ENCODE results near the gene ITGB5. TPM values are rescaled to one million over a fixed set of nuclear protein-coding genes. Genes with fewer than 3 reads are reported as not detected.

ITGB5 gene
- total RNA-seq, 1 experiment from 2014 or later: 225 TPM

- H3K27ac Mint-ChIP-seq (ENCODE audit: unreplicated experiment): no peak overlapping the region
- intact Hi-C loops (cut with micrococcal nuclease; ENCODE audit: unreplicated experiment): no loop called here
- H3K4me3 Mint-ChIP-seq (ENCODE audit: low read depth, unreplicated experiment): no peak overlapping the region
- no TSS peak for BruUV-seq (replicated peaks)
- no peaks in the 10 kb centered on the region for H3K27me3 Mint-ChIP-seq (ENCODE audit: unreplicated experiment)
- H3K36me3 Mint-ChIP-seq (ENCODE audit: insufficient read depth, unreplicated experiment): peaks cover 32% of the 10 kb centered on the region
- no peaks in the 10 kb centered on the region for H3K9me3 Mint-ChIP-seq (ENCODE audit: low read depth, unreplicated experiment)
- CTCF ChIA-PET: no interaction called here
- no peak for DNase-seq
- no peak for TF ChIP-seq CTCF (IDR thresholded peaks at IDR 0.05; ENCODE audit: unreplicated experiment)
- H3K4me1 Mint-ChIP-seq (ENCODE audit: low read depth, unreplicated experiment): no peaks in the 10 kb centered on the region
These were observed 119.9 kb downstream of the ITGB5 start for GRCh38 chr3:124767264-124767663.

- Mint-ChIP-seq H3K27ac (ENCODE audit: unreplicated experiment) (no peak overlapping the region), H3K9me3 (ENCODE audit: low read depth, unreplicated experiment) (no peaks in the 10 kb centered on the region), H3K27me3 (ENCODE audit: unreplicated experiment) (no peaks in the 10 kb centered on the region), H3K4me3 (ENCODE audit: low read depth, unreplicated experiment) (no peak overlapping the region), H3K4me1 (ENCODE audit: low read depth, unreplicated experiment) (peaks cover 7% of the 10 kb centered on the region), H3K36me3 (ENCODE audit: insufficient read depth, unreplicated experiment) (peaks cover 32% of the 10 kb centered on the region)
- BruUV-seq (replicated peaks): no TSS peak
- no peak for TF ChIP-seq CTCF (IDR thresholded peaks at IDR 0.05; ENCODE audit: unreplicated experiment)
- DNase-seq: no peak
- intact Hi-C loops (cut with micrococcal nuclease; ENCODE audit: unreplicated experiment): no loop called here
- CTCF ChIA-PET: interaction anchor here (0.7 kb wide), 2 partner anchors 13 to 15 kb away, joined by 3 to 6 read pairs; no protein-coding TSS in a partner anchor
These were observed 120.8 kb downstream of the ITGB5 start for GRCh38 chr3:124766113-124767095.

- Mint-ChIP-seq H3K27me3 (ENCODE audit: unreplicated experiment) (no peaks in the 10 kb centered on the region), H3K27ac (ENCODE audit: unreplicated experiment) (no peak overlapping the region), H3K4me3 (ENCODE audit: low read depth, unreplicated experiment) (no peak overlapping the region), H3K36me3 (ENCODE audit: insufficient read depth, unreplicated experiment) (peaks cover 41% of the 10 kb centered on the region), H3K4me1 (ENCODE audit: low read depth, unreplicated experiment) (peaks cover 10% of the 10 kb centered on the region), H3K9me3 (ENCODE audit: low read depth, unreplicated experiment) (no peaks in the 10 kb centered on the region)
- intact Hi-C loops (cut with micrococcal nuclease; ENCODE audit: unreplicated experiment): no loop called here
- CTCF ChIA-PET: no interaction called here
- no peak for TF ChIP-seq CTCF (IDR thresholded peaks at IDR 0.05; ENCODE audit: unreplicated experiment)
- no TSS peak for BruUV-seq (replicated peaks)
- no peak for DNase-seq
These were observed 121.8 kb downstream of the ITGB5 start for GRCh38 chr3:124765197-124765840.

- CTCF ChIA-PET: no interaction called here
- peaks cover 10% of the 10 kb centered on the region for H3K4me1 Mint-ChIP-seq (ENCODE audit: low read depth, unreplicated experiment)
- intact Hi-C loops (cut with micrococcal nuclease; ENCODE audit: unreplicated experiment): no loop called here
These were observed 122.4 kb downstream of the ITGB5 start for GRCh38 chr3:124764746-124765145.

More at GRCh38 chr3:124764746-124765145, 122.4 kb downstream of the ITGB5 start:
- no TSS peak for BruUV-seq (replicated peaks)
- Mint-ChIP-seq H3K9me3 (ENCODE audit: low read depth, unreplicated experiment) (no peaks in the 10 kb centered on the region), H3K4me3 (ENCODE audit: low read depth, unreplicated experiment) (no peak overlapping the region), H3K27ac (ENCODE audit: unreplicated experiment) (no peak overlapping the region), H3K36me3 (ENCODE audit: insufficient read depth, unreplicated experiment) (peaks cover 45% of the 10 kb centered on the region), H3K27me3 (ENCODE audit: unreplicated experiment) (no peaks in the 10 kb centered on the region)
- no peak for DNase-seq
- no peak for TF ChIP-seq CTCF (IDR thresholded peaks at IDR 0.05; ENCODE audit: unreplicated experiment)

All from Calu3 (cell line).